ENCODE data around the gene RAPGEF6.

Gene RAPGEF6

DNA sequence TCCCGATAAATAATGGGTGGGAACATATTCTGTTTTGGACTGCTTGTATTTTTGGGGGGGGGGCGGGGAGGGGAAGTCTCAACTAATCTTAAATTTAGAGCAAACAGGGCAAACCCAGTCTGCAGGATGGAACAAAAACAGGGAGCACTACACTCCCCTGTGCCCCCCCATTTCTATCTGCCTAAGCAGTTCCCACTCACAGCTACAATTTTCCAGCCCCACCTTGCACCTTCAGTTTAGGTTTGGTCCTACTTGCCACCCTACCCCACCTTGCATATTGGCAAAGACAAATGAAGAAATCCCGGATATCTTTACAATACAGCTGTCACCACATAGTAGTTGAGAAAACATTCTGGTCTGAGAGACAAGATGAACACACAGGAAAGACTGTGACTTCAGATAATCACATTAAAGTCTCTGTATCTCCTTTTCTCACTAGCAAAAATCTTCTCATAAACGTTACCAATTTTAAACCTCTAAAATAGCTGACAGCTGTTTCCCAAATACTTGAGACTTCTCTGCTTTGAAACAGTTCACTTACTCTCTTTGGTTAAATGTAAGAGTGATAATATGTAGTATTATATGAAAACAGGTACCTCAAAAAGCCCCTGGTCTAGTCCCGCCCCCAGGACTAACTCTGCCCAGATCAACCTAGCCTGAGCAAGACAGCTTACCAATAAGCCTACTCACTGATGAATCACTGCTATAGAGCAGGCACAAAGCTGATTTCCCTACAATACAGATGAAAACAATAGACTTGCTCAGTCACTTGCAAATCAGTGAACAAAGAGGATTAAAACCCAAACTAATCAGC lies 5.2 kb upstream of the RAPGEF6 start:
- TF ChIP-seq, protein P1, sequence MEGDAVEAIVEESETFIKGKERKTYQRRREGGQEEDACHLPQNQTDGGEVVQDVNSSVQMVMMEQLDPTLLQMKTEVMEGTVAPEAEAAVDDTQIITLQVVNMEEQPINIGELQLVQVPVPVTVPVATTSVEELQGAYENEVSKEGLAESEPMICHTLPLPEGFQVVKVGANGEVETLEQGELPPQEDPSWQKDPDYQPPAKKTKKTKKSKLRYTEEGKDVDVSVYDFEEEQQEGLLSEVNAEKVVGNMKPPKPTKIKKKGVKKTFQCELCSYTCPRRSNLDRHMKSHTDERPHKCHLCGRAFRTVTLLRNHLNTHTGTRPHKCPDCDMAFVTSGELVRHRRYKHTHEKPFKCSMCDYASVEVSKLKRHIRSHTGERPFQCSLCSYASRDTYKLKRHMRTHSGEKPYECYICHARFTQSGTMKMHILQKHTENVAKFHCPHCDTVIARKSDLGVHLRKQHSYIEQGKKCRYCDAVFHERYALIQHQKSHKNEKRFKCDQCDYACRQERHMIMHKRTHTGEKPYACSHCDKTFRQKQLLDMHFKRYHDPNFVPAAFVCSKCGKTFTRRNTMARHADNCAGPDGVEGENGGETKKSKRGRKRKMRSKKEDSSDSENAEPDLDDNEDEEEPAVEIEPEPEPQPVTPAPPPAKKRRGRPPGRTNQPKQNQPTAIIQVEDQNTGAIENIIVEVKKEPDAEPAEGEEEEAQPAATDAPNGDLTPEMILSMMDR (IDR thresholded peaks at IDR 0.05; ENCODE audit: low read depth, low read length): no peak
- no peak overlapping the region for H3K4me3 ChIP-seq (ENCODE audit: low read depth, low read length)

DNA sequence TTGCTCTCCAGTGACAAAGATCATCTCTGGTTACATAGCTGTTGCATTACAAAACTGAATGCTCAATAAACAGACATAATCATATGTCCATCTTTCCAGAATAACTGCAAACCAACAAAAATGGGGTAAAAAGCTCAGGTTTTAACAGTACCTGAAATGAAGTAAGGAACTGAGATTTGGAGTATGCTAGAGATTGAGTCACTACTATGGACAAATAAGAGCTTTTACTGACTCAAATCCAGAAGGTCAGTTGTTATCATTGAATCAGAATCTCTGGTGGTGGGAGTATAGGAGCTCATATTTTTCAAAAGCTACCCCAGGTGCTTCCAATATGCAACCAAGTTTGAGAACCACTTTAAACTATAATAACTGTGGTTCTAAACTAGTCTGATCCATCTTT lies 4.1 kb upstream of the RAPGEF6 start:
- TF ChIP-seq, protein P1 (IDR thresholded peaks at IDR 0.05; ENCODE audit: low read depth, low read length): no peak

DNA sequence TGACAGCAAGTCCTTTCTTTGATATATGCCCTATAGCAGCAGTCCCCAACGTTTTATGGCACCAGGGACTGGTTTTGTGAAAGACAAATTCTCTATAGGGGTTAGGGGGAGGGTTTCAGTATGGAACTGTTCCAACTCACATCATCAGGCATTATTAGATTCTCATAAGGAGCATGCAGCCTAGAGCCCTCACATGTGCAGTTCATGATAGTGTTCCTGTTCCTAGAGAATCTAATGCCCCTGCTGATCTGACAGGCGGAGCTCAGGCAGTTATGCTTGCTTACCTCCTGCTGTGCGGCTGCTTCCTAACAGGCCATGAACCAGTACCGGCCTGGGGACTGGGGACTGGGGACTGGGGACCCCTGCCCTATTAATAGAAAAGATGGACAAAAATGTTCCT lies 2.7 kb upstream of the RAPGEF6 start:
- TF ChIP-seq, protein P1 (IDR thresholded peaks at IDR 0.05; ENCODE audit: low read depth, low read length): no peak
- H3K4me3 ChIP-seq (ENCODE audit: low read depth, low read length): no peak overlapping the region

More for the DNA sequence above, 4.1 kb upstream of the RAPGEF6 start:
- H3K4me3 ChIP-seq (ENCODE audit: low read depth, low read length): no peak overlapping the region

DNA sequence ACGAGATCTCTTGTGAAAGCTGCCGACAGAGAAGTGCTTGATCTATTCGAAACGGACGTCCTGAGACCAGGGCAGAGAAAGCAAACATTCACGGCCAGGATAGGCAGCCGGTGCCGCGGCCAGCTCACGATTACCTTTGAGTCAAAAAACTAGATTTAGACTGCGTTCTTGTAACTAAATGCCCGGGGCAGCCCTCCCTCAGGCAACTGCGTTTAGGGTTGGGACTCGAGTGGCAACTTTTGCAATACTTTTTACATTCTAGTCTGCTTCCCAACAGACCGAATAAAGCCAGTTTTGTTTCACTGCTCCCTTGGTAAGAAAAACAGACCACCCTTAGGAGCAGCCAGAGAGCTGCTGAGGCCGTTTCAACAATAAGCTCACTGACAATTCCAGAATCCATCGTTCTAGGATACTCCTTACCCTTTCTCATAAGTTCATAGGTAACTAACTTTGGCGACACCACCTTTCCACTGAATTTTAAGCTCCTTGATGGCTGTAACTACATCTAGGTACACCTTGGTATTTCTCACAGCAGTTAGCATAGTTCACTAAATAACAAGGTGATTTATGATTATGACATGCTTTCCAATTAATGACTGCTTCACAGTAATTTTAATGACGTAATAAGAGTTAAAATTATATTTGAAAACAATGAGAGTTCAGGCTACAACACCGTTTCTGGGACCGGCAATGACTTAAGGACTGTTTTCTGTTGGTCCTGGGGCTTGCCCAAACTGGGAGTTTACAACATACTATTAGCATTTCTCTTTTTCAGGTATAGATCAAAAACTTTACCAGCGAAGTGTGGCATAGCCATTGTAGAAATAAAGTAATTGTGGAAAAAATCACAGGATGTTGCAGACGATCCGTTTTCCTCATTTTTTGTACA lies 899 bp upstream of the RAPGEF6 start:
- TF ChIP-seq, protein P1 (IDR thresholded peaks at IDR 0.05; ENCODE audit: low read depth, low read length): no peak
- peak overlapping the region; percentile 94 for H3K4me3 ChIP-seq (ENCODE audit: low read depth, low read length)

DNA sequence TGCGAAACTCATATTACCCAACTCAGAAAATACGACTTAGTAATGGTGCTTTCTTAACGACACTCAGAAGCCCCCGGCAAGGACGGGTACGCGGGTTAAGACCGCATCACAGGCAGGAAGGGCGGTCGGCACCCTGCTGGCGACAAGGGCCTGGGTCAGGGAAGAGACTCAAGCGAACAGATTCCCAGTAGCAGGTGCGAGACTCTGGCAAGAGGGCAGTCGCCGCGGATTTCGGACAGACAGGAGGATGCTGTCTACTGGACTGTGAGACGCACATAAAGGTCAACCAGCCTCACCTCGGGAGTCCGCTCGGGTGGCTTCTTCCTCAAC lies 398 bp downstream of the RAPGEF6 start:
- TF ChIP-seq, protein P1 (IDR thresholded peaks at IDR 0.05; ENCODE audit: low read depth, low read length): no peak
- H3K4me3 ChIP-seq (ENCODE audit: low read depth, low read length): peak overlapping the region; percentile 94

DNA sequence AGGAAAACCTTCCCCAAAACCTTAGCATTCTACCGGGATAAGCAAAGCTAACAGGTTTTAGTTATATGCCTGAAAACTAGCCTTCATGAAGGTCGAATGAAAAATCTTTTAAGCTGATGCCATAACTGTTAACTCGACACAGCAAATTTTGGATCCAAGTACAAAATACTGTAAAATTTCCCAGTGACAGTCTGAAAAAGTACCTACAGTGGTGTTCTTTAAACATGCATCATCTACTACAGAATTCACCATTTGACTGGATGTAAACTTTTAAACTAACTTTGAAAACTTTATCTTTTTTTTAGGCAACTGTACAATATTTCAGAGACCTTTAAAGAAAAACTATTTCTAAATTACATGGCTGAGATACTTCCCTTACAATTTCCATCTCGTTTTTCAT lies 791 bp downstream of the RAPGEF6 start:
- peak overlapping the region; percentile 94 for H3K4me3 ChIP-seq (ENCODE audit: low read depth, low read length)

More for the DNA sequence above, 791 bp downstream of the RAPGEF6 start:
- TF ChIP-seq, protein P1 (IDR thresholded peaks at IDR 0.05; ENCODE audit: low read depth, low read length): no peak

All from WI38 (cell line).